ENCODE data around the gene CORO2A. TPM values are rescaled to one million over a fixed set of nuclear protein-coding genes. Genes with fewer than 3 reads are reported as not detected.

The CORO2A gene
- polyA plus RNA-seq, 1 of the 3 experiments (the other 2 are of a cell fraction), result 2.3 TPM

GRCh38 chr9:98172604-98173003 is 19.8 kb downstream of the CORO2A start:
- H2AFZ ChIP-seq (ENCODE audit: low read depth), result no peak overlapping the region
- no peaks in the 10 kb centered on the region for H3F3A ChIP-seq (replicated peaks; ENCODE audit: insufficient read depth)
- H3K36me3 ChIP-seq (replicated peaks in 1 of 2; ENCODE audit: control insufficient read depth in 1 of 2, insufficient read depth in 2 of 2, low read length in 1 of 2), result no peaks in the 10 kb centered on the region
- H3K4me3 ChIP-seq (ENCODE audit: low read depth in 2 of 2, low read length in 1 of 2), result no peak overlapping the region
- H3K79me2 ChIP-seq (ENCODE audit: insufficient read depth), result no peaks in the 10 kb centered on the region
- peak overlapping the region in 1 of 2 experiments; percentile 31; a peak in 1 of 4 replicates for H3K27ac ChIP-seq (ENCODE audit: low read depth in 2 of 2, low read length in 1 of 2)
- ChIA-PET POLR2A (interaction anchor here (1.1 kb wide), 1 partner anchor 19 kb away, joined by 3 read pairs; the partner anchor contains the start of gene CORO2A), CTCF (interaction anchor here (1.1 to 1.4 kb wide), 2 partner anchors 34 to 189 kb away, joined by 3 read pairs; partner anchors contain the start of gene ANP32B)
- no peaks in the 10 kb centered on the region for H3K9me3 ChIP-seq
- H3K27me3 ChIP-seq (ENCODE audit: insufficient read depth), result no peaks in the 10 kb centered on the region
- no peak for TF ChIP-seq GATA2 (CRISPR knock-in tag; IDR thresholded peaks at IDR 0.05)
- no peak for TF ChIP-seq MEF2A (IDR thresholded peaks at IDR 0.05; ENCODE audit: borderline replicate concordance, low read depth)
- no peak for TF ChIP-seq EZH2phosphoT487 (IDR thresholded peaks at IDR 0.05; ENCODE audit: borderline replicate concordance, low read depth)
- TF ChIP-seq NFIC (IDR thresholded peaks at IDR 0.05; ENCODE audit: borderline replicate concordance), result no peak
- TF ChIP-seq TAF1 (IDR thresholded peaks at IDR 0.05; ENCODE audit: borderline replicate concordance, low read depth, low read length), result no peak
- no peak for TF ChIP-seq TEAD4 (IDR thresholded peaks at IDR 0.05; ENCODE audit: borderline replicate concordance, insufficient read depth)
- TF ChIP-seq YY1 (IDR thresholded peaks at IDR 0.05; ENCODE audit: low read depth), result no peak
- no peak for TF ChIP-seq CTCF (IDR thresholded peaks at IDR 0.05)
- TF ChIP-seq NRF1 (IDR thresholded peaks at IDR 0.05; ENCODE audit: low read depth, low read length), result no peak
- TF ChIP-seq USF1 (IDR thresholded peaks at IDR 0.05; ENCODE audit: borderline replicate concordance, low read depth), result no peak
- TF ChIP-seq ELF1 (IDR thresholded peaks at IDR 0.05), result no peak
- DNase-seq, result no peak
- H4K20me1 ChIP-seq (ENCODE audit: insufficient read depth), result no peaks in the 10 kb centered on the region
- peaks cover 7 to 41% of the 10 kb centered on the region in 2 experiments; a peak in 3 of 4 replicates for H3K4me1 ChIP-seq (ENCODE audit: control insufficient read depth in 1 of 2, insufficient read depth in 2 of 2, low read depth in 1 of 2, low read length in 1 of 2)
- H3K4me2 ChIP-seq, result no peak overlapping the region
- H3K9ac ChIP-seq, result no peak overlapping the region
- WGBS (ENCODE audit: low lambda C conversion rate), result 97% methylated on average over 3 of the region's 3 CpGs
- H3K9me2 ChIP-seq, result no peaks in the 10 kb centered on the region

GRCh38 chr9:98171176-98171925 is 21.1 kb downstream of the CORO2A start:
- H3K4me3 ChIP-seq (ENCODE audit: low read depth in 2 of 2, low read length in 1 of 2), result no peak overlapping the region
- H4K20me1 ChIP-seq (ENCODE audit: insufficient read depth), result no peaks in the 10 kb centered on the region
- ChIA-PET CTCF (interaction anchor here (1.1 to 1.8 kb wide), 4 partner anchors 30 to 188 kb away, joined by 3 to 5 read pairs (median 3); partner anchors contain the start of genes ANP32B and NANS), POLR2A (no interaction called here)
- H3K9ac ChIP-seq, result no peak overlapping the region
- H3K27me3 ChIP-seq (ENCODE audit: insufficient read depth), result no peaks in the 10 kb centered on the region
- H3F3A ChIP-seq (replicated peaks; ENCODE audit: insufficient read depth), result no peaks in the 10 kb centered on the region
- DNase-seq, result peak; percentile 47
- no peaks in the 10 kb centered on the region for H3K9me2 ChIP-seq
- TF ChIP-seq REST (IDR thresholded peaks at IDR 0.05; ENCODE audit: low read depth, low read length) (no peak), TAF1 (IDR thresholded peaks at IDR 0.05; ENCODE audit: borderline replicate concordance, low read depth, low read length) (no peak)
- no peak overlapping the region for H3K27ac ChIP-seq (ENCODE audit: low read depth in 2 of 2, low read length in 1 of 2)
- H2AFZ ChIP-seq (ENCODE audit: low read depth), result no peak overlapping the region
- H3K4me2 ChIP-seq, result no peak overlapping the region
- H3K36me3 ChIP-seq (replicated peaks in 1 of 2; ENCODE audit: control insufficient read depth in 1 of 2, insufficient read depth in 2 of 2, low read length in 1 of 2), result no peaks in the 10 kb centered on the region
- peaks cover 7 to 42% of the 10 kb centered on the region in 2 experiments; a peak in 3 of 4 replicates for H3K4me1 ChIP-seq (ENCODE audit: control insufficient read depth in 1 of 2, insufficient read depth in 2 of 2, low read depth in 1 of 2, low read length in 1 of 2)
- no peaks in the 10 kb centered on the region for H3K9me3 ChIP-seq
- H3K79me2 ChIP-seq (ENCODE audit: insufficient read depth), result no peaks in the 10 kb centered on the region
- 88% methylated on average over 14 of the region's 16 CpGs for WGBS (ENCODE audit: low lambda C conversion rate)
